AG04450 (cell line): ENCODE results near the gene NTF3. TPM values are rescaled to one million over a fixed set of nuclear protein-coding genes. Genes with fewer than 3 reads are reported as not detected.

Source experiments
- CTCF ChIA-PET: fragments of 300-600, 350-600 bp; formaldehyde crosslinking; extraction: SDS; loops from one replicate; lab custom pipeline; 2022; ENCODE audit warnings: antibody characterized with exemption, inconsistent platforms; lab: Charles Lee
- POLR2A ChIA-PET: fragments of 350-600 bp; formaldehyde crosslinking; extraction: SDS; loops from one replicate; lab custom pipeline; 2021; ENCODE audit warnings: antibody characterized with exemption, inconsistent platforms; lab: Yijun Ruan, JAX
- DNase-seq: peaks from one replicate; pipeline ENCODE4 v3.0.0-alpha.2; 2011; ENCODE audit warnings: low read depth, low spot score
- H3K27ac ChIP-seq: one replicate; pipeline ENCODE4 v1.5.1; 2012; ENCODE audit warnings: low read depth, low read length, control low read depth
- H3K27me3 ChIP-seq: one replicate; pipeline ENCODE4 v1.6.0; 2012; ENCODE audit warnings: low read length; ENCODE audit not compliant: control insufficient read depth, insufficient read depth
- H3K4me3 ChIP-seq: 2 replicates; pipeline ENCODE4 v1.5.1; 2011; ENCODE audit warnings: mild to moderate bottlenecking, low read depth, low read length, control low read depth
- H3K9me3 ChIP-seq: 2 replicates; pipeline ENCODE4 v1.5.1; 2012; ENCODE audit warnings: low read length; ENCODE audit not compliant: control insufficient read depth, insufficient read depth
- polyA plus RNA-seq: library from polyadenylated mRNA; depleted of rRNA; stranded (reverse); fragments of >200 nt; gene quantifications from 2 replicates; pipeline ENCODE4 v1.2.3, GENCODE V29; 2011
- TF ChIP-seq, protein P1 (sequence below): IDR thresholded peaks from 2 replicates; pipeline ENCODE4 v1.5.1; 2011; ENCODE audit warnings: low read depth, low read length, control low read depth, inconsistent platforms

Gene NTF3
- polyA plus RNA-seq, 1 experiment: 31.5 TPM

DNA sequence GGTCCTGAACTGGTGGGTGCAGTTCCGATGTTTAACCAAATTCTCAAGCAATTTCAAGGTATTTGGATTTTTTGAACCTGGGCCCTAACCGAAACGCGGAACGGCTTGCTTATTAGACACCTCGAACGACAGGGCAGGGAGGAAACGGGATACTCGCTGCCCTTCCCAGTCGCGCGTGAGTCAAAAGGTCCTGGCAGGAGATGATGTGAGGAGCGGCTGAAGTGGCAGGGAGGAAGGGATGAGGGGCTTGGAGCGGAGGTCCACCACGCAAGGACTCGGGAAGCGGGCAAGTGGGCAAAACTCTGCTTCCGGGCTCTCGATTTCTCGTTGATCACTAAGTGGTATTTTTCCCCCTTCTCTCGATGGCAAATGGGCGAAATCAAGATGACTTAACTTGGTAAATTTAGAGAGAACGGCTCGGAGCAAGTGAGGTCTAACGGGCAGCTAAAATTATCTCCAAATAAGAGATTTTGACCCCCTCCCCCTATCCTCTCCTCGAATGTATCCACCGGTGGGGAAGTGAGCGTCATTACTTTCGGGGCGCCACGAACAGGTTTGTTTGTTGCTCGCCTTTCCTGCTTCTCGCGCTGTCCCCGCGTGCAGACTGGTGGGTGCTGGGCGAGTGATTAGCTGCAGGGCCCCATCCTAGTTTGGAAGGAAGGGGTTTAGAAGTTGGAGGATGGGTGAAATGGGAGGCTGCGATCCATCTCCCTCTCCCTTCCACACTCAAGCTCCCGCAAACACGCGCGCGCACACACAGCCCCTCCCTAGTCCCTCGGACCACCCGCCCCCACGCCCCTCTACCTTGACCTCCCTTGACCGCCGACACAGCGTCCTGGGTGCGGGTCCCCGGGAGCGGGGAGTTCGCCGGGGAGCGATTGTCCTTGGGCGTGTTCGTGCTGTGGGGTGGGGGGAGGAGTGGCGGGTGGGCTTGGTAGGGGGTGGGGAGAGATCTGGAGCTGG is 986 bp upstream of the NTF3 start:
- H3K27ac ChIP-seq: no peak overlapping the region
- H3K9me3 ChIP-seq: no peaks in the 10 kb centered on the region; the same call in 1 of the 2 replicates
- no peak for DNase-seq
- H3K4me3 ChIP-seq: peak overlapping the region; percentile 94
- TF ChIP-seq, protein P1, sequence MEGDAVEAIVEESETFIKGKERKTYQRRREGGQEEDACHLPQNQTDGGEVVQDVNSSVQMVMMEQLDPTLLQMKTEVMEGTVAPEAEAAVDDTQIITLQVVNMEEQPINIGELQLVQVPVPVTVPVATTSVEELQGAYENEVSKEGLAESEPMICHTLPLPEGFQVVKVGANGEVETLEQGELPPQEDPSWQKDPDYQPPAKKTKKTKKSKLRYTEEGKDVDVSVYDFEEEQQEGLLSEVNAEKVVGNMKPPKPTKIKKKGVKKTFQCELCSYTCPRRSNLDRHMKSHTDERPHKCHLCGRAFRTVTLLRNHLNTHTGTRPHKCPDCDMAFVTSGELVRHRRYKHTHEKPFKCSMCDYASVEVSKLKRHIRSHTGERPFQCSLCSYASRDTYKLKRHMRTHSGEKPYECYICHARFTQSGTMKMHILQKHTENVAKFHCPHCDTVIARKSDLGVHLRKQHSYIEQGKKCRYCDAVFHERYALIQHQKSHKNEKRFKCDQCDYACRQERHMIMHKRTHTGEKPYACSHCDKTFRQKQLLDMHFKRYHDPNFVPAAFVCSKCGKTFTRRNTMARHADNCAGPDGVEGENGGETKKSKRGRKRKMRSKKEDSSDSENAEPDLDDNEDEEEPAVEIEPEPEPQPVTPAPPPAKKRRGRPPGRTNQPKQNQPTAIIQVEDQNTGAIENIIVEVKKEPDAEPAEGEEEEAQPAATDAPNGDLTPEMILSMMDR: no peak
- ChIA-PET CTCF (interaction anchor here (1.3 to 6.6 kb wide), 4 partner anchors 11 to 218 kb away, joined by 4 to 133 read pairs (median 21); no protein-coding TSS in a partner anchor), POLR2A (interaction anchor here (0.7 to 4.7 kb wide), 4 partner anchors 11 to 78 kb away, joined by 4 to 21 read pairs (median 6); no protein-coding TSS in a partner anchor)
- H3K27me3 ChIP-seq: peaks cover 6% of the 10 kb centered on the region

DNA sequence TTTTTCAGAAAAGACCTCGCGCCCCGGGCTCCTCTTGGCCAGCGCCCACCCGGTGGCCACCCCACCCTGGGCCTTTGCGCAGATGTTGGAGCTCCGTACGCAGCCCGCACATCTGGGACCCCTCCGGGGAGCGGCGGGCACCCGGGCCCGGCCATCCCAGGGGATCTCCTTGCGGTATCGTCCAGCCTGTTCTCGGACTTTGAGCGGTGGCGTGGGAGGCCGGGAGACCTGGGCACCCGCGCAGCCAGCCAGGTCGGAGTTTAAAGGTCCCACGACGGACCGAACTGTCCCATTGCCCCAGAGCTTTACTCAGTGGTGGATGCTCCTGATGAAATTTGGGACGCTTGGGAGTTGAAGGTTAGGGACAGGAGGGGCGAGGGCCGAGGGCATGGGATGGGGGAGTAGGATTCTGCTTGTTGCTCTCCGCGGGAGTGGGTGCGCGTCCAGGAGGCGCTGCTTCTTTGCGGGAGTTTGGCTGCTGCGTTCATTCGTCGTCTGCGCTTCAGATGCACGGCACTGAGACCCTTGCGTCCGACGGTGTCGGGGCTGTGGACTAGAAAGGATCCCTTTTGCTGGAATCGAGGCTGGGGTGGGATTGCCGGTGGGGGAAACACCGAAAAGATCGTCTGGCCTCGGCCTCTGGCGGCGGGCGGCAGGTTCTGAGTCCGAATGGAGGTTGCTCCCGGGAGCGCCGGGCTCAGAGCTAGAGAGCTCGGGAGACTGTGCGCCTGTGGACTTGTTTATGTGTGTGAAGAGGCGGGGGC is 1.4 kb downstream of the NTF3 start:
- H3K27me3 ChIP-seq: peaks cover 6% of the 10 kb centered on the region
- CTCF ChIA-PET: interaction anchor here (0.5 to 6.6 kb wide), 6 partner anchors 78 to 1334 kb away, joined by 4 to 133 read pairs (median 12); no protein-coding TSS in a partner anchor
- POLR2A ChIA-PET: interaction anchor here (0.7 to 4.7 kb wide), 13 partner anchors 9 to 847 kb away, joined by 3 to 21 read pairs (median 5); no protein-coding TSS in a partner anchor
- H3K27ac ChIP-seq: peak overlapping the region; percentile 31
- TF ChIP-seq, protein P1: peak; percentile 26
- DNase-seq: no peak
- H3K9me3 ChIP-seq: no peaks in the 10 kb centered on the region; the same call in 1 of the 2 replicates
- H3K4me3 ChIP-seq: peak overlapping the region; percentile 94

DNA sequence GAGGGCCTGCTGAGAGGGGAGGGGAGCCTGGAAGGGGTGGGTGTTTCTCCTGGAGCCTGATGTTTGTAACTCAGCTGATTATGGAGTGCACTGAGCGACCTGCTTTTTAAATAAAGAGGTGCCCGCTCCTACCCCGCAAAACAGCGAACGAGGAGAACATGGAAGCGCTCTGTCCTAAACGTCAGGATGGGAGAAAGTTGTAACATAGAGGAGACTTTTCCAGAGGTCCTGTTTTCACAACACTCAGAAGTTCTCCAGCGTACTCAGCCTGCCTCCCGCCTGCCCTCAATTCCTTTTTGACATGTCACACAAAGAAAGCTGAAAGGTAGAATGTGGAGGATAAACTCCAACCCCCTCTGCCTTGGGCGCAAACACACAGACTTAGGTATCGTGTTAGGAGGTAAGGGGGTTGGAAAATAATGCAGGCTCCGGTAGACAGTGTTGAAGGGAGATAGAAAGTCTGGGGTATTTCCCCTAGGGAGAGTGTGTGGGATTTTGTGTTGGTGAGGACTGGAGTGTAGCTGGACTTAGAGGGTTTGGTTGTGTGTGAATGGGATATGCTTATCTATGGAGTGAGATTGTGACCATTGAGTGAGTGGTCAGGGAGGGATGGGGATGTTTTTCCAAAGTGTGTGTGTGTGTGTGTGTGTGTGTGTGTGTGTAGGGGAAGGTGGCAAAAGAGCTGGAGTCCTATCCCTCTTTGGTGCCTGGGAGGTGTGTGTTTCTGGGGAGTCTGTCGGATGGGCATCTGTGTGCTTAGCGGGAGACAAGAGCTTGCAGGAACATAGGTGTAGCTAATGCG is 2.1 kb downstream of the NTF3 start:
- TF ChIP-seq, protein P1: no peak
- H3K4me3 ChIP-seq: peak overlapping the region; percentile 94
- POLR2A ChIA-PET: interaction anchor here (0.5 to 4.7 kb wide), 8 partner anchors 8 to 846 kb away, joined by 3 to 21 read pairs (median 5); no protein-coding TSS in a partner anchor
- no peak for DNase-seq
- peaks cover 6% of the 10 kb centered on the region for H3K27me3 ChIP-seq
- H3K9me3 ChIP-seq: no peaks in the 10 kb centered on the region; the same call in 1 of the 2 replicates
- CTCF ChIA-PET: interaction anchor here (0.5 to 3.4 kb wide), 8 partner anchors 61 to 1333 kb away, joined by 3 to 15 read pairs (median 4); no protein-coding TSS in a partner anchor
- H3K27ac ChIP-seq: no peak overlapping the region

DNA sequence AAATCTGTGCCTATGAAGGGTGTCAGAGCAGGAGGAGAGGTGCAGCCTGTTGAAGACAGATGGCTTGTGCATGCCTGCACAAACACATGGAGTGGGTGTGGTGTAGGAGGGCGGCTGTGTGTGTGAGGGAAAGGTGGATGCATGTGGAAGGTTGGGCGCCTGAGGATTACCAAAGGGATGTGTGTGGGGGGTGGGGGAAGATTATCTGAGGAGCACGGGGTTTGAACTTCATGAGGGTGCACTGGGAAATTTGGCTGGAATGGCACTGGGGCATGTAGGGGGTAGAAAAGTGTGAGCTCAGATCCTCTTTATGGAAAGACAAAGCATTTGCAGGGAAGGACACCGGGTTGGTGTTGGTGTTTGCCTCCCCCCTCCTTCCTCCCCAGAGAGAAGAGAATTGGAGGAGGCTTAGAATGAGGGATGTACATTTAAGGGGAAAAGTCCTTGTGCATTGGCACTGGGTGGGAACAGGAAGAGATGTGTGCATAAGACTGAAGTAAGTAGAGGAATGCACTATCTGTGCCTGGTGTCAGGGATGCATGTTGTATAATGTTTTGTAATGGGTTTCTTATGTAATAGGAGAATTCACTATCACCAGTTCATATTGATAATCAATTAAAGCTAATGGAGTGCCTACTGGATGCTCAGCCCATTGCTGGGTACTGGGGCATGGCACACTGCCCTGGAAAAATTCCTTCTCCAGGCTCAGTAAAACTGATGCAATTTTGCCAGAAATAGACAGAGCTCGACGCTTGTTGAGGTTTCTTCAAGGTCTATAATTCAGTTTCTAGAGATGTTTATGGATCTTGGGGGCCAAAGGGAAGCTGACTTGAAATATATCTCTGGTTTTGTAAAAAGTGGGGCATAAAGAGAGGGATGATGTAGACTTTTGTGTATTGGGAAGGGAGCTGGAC is 3.0 kb downstream of the NTF3 start:
- Histone ChIP-seq H3K4me3 (peak overlapping the region; percentile 94), H3K9me3 (no peaks in the 10 kb centered on the region; the same call in 1 of the 2 replicates), H3K27ac (no peak overlapping the region), H3K27me3 (peaks cover 2% of the 10 kb centered on the region)
- POLR2A ChIA-PET: interaction anchor here (0.5 to 4.7 kb wide), 3 partner anchors 7 to 65 kb away, joined by 3 to 21 read pairs (median 3); no protein-coding TSS in a partner anchor
- no peak for DNase-seq
- CTCF ChIA-PET: interaction anchor here (1.0 to 2.6 kb wide), 7 partner anchors 9 to 577 kb away, joined by 3 to 15 read pairs (median 3); no protein-coding TSS in a partner anchor
- TF ChIP-seq, protein P1: no peak
